HUDEP-2 (cell line): ENCODE results near the gene CPTP.
"Not testable (repeated sequence)": the region's sequence is repeated elsewhere in the genome, so short reads cannot be mapped to it uniquely, and the experiment has no call there.

Experiments used
- DNase-seq, 76 experiments: peaks; one replicate each; lab custom pipeline; 2025; ENCODE audit not compliant: unreplicated experiment in 76 of 76; lab: John Stamatoyannopoulos, UW

CPTP gene

GRCh38 chr1:1359664-1360468 is 35.3 kb downstream of the CPTP start:
- no peak for DNase-seq

- DNase-seq, result no peak
Observed at GRCh38 chr1:1360506-1361169, 36.0 kb downstream of the CPTP start.

GRCh38 chr1:1361233-1361981 is 36.8 kb downstream of the CPTP start:
- DNase-seq, result no peak

- DNase-seq, result no peak
Observed at GRCh38 chr1:1361982-1362423, 37.4 kb downstream of the CPTP start.

DNA sequence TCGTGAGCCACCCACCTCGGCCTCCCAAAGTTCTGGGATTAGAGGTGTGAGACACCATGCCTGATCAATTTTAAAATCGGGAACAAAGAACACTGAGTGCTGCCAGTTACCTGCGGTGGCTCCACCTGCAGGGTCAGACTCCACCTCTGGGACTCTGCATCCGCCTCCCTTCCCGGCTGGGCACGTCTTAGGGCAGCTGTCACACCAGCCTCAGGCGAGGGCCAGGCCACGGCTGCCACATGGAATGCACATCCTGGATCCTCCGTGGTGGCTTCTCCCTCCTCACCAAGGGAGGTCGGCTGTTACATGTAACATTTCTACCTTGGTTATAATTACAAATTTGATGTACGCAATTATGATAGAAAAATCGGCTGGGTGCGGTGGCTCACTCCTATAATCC is 39.7 kb downstream of the CPTP start:
- no peak for DNase-seq

- no peak for DNase-seq
Observed at GRCh38 chr1:1365875-1366698, 41.5 kb downstream of the CPTP start.

- DNase-seq, result no peak
Observed at GRCh38 chr1:1366699-1367066, 42.1 kb downstream of the CPTP start.

- no peak for DNase-seq
Observed at GRCh38 chr1:1367315-1367714, 42.7 kb downstream of the CPTP start.

- DNase-seq, result not testable (repeated sequence)
Observed at GRCh38 chr1:1370094-1370493, 45.5 kb downstream of the CPTP start.

DNA sequence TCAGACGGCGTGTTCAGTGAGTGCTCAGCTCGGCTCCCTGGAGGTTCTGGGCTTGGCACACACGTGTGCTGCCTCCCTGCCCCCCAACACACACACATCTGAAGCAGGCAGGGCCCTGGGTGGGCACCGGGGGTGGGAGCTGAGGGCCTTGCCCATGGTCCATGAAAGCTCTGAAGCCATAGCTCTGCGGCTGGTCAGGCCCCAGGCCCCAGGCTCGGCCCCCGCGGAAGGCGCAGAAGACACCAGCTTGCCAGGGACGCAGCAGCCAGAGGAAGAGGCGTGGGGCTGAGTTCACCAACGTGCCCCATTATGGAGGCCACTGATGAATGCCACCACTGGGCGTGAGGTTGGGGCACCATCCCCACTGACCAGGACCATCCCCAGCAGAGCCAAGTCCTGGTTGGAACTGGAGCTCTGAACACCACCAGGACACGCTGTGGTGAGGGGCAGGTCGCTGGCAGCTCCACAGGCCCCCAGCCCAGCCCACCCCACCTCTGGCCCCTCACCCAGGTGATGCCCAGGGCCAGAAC is 46.2 kb downstream of the CPTP start:
- no peak for DNase-seq

DNA sequence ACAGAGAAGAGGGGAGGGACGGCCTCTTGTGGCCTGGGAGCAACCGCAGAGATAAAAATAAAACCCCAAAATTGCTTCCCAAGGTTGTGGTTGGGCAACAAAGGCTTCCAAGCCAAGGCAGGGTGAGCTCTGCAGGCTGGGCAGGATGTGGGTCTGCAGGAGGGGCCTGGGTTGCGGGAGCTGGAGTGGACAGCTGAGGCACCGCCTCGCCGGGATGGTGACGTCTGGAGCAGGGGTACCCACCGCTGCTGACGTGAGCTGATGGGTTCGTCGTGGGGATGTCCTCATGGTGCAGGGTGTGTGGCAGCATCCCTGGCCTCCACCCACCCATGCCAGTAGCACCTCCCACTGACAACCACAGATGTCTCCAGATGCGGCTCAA is 46.8 kb downstream of the CPTP start:
- peak in 34 of 76 experiments; percentile 9 to 69 (median 34) for DNase-seq

- peak in 52 of 76 experiments; percentile 3 to 79 (median 46) for DNase-seq
Observed at GRCh38 chr1:1371746-1372711, 47.4 kb downstream of the CPTP start.

- DNase-seq, result no peak
Observed at GRCh38 chr1:1373051-1373814, 48.6 kb downstream of the CPTP start.

GRCh38 chr1:1373815-1374588 is 49.4 kb downstream of the CPTP start:
- DNase-seq, result no peak

DNA sequence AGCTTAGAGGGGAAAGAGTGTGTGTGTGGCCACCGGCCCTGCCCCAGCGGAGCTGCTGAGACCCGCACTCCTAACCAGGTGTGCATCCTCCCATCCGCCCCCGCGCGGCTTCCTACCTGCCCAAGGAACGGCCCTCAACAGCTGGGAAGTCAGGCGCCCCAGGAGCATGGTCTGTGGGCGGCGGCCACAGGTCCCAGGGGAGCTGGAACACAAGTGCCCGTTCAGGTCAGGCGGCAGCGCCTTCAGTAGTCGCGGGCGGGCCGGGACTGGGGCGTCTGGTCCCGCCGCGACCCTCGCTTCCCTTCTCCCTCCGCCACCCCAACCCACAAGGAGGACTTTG is 50.0 kb downstream of the CPTP start:
- DNase-seq, result no peak

DNA sequence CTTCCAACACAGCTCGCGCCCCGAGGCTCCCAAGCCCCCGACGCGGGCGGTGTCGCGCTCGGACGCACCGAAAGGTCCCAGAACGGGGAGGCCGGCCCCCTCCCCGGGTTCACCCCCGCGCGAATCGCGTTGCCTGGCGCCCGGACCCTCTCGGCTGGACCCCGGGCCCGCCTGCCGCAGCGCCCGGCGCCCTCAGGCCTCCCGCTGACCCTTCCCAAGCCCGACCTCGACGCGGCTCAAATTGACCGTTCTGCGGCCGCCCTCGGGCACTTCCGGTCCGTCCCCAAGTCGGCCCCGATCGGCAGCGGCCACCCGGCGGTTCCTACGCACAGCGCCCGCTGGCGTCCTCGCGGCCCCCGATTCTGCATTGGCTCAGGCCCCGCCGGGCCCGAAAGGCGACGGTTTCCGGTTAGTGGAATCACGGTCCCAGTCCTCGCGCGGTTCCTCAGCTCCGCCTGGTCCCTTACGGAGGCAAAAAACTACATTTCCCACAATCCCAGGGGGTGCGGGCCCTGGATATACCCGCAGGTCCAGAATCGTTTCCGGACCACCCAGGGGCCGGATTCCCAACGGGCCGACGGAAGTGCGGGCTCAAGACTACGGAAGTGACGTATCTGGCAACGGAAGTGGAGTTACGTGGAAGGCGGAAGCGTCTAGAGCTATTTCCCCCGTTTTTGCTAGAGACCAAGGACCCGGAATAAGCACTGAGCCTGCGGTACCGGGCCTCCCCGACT is 50.5 kb downstream of the CPTP start, which contains the start of gene AURKAIP1:
TSS of gene AURKAIP1 (minus strand) at position 279 of the 734 bp plus-strand sequence. CDS start 451 bp downstream, outside the sequence.
- peak in 75 of 76 experiments; percentile 66 to 99 (median 96) for DNase-seq
